ENCODE measurements around the gene COL4A1. TPM values are rescaled to one million over a fixed set of nuclear protein-coding genes. Genes with fewer than 3 reads are reported as not detected.

COL4A1 gene
- total RNA-seq, 2 experiments from 2014 or later, result 0.08 to 0.16 TPM

DNA sequence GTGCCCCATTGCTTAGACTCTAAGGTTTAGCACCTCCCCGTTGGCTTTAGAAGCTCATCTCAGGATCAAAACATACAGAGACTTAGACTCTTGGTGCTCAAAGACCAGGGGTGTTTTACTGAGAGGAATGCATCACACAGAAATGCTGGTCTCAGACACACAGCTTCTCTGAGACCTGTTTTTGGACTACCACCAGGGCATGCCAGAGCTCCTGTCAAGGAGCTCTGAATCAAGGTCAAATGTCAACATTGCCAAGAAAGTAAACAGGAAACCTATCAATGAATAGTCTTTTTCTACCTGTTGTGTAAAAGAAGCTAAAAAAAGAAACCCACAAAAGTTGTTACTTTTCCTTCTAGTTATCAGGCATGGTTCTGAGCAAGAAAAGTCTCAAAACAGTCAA is 149.2 kb downstream of the COL4A1 start:
- TF ChIP-seq, protein P1, sequence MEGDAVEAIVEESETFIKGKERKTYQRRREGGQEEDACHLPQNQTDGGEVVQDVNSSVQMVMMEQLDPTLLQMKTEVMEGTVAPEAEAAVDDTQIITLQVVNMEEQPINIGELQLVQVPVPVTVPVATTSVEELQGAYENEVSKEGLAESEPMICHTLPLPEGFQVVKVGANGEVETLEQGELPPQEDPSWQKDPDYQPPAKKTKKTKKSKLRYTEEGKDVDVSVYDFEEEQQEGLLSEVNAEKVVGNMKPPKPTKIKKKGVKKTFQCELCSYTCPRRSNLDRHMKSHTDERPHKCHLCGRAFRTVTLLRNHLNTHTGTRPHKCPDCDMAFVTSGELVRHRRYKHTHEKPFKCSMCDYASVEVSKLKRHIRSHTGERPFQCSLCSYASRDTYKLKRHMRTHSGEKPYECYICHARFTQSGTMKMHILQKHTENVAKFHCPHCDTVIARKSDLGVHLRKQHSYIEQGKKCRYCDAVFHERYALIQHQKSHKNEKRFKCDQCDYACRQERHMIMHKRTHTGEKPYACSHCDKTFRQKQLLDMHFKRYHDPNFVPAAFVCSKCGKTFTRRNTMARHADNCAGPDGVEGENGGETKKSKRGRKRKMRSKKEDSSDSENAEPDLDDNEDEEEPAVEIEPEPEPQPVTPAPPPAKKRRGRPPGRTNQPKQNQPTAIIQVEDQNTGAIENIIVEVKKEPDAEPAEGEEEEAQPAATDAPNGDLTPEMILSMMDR (IDR thresholded peaks at IDR 0.05), result no peak
- POLR2A ChIA-PET, result no interaction called here
- Histone ChIP-seq H3K36me3 (ENCODE audit: insufficient read depth, low read length) (no peaks in the 10 kb centered on the region), H3K27me3 (ENCODE audit: control insufficient read depth in 1 of 2, insufficient read depth in 2 of 2, low read length in 2 of 2) (no peaks in the 10 kb centered on the region), H3K27ac (ENCODE audit: low read depth in 1 of 2, low read length in 2 of 2) (no peak overlapping the region), H3K4me3 (ENCODE audit: low read length) (no peak overlapping the region), H3K9me3 (ENCODE audit: control insufficient read depth in 1 of 2, insufficient read depth in 1 of 2, low read length in 2 of 2) (peaks cover 0 to 13% of the 10 kb centered on the region in 2 experiments), H3K4me1 (ENCODE audit: insufficient read depth, low read length) (no peaks in the 10 kb centered on the region)
- peaks cover 2% of the 10 kb centered on the region for H3K9me3 Mint-ChIP-seq
- CTCF ChIA-PET, result no interaction called here
- peaks cover 9% of the 10 kb centered on the region for H3K4me1 Mint-ChIP-seq (ENCODE audit: low read depth)
- ATAC-seq (ENCODE audit: poor library complexity) (no peak), DNase-seq (no peak)
- no peak overlapping the region for H3K27ac Mint-ChIP-seq
- H3K27me3 Mint-ChIP-seq, result no peaks in the 10 kb centered on the region
- no peaks in the 10 kb centered on the region for H3K36me3 Mint-ChIP-seq (ENCODE audit: low read depth)
- intact Hi-C loops (cut with DNase I, micrococcal nuclease), result no loop called here
- H3K4me3 Mint-ChIP-seq, result no peak overlapping the region

DNA sequence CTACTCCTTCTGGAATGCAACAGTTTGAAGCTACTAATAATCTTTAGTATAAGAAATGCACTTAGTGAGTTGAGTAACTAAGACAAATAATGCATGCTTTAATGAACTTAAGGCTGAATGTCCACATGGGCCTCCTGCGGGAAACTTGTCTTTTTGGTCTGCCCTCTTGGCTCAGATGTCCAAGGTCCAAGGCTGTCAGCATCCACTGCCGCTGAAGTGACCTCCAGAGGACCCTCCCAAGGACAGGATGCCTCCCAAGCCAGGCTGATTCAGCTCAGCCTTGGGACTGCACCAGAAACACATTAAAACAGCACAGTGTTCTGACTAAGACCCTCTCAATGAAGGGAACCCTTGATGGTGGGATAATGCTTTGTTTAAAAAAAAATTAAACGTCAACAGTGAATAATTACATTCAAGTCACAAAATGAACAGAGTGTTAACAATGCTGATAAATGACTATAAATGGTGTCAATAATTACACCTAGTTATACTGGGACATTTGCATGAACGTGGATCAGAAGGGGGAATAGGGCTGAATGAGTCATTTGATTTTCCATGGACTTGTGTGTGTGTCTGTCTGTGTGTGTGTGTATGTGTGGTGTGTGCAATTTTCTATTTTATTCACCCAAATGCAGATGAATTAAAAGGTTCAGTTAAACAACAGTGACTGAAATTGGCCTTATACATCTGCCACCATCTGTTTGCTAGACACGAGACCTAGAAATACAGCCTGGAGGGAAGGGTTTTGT is 150.5 kb downstream of the COL4A1 start:
- Histone ChIP-seq H3K4me3 (ENCODE audit: low read length) (no peak overlapping the region), H3K9me3 (ENCODE audit: control insufficient read depth in 1 of 2, insufficient read depth in 1 of 2, low read length in 2 of 2) (peaks cover 0 to 18% of the 10 kb centered on the region in 2 experiments), H3K36me3 (ENCODE audit: insufficient read depth, low read length) (no peaks in the 10 kb centered on the region), H3K27me3 (ENCODE audit: control insufficient read depth in 1 of 2, insufficient read depth in 2 of 2, low read length in 2 of 2) (no peaks in the 10 kb centered on the region), H3K4me1 (ENCODE audit: insufficient read depth, low read length) (no peaks in the 10 kb centered on the region), H3K27ac (ENCODE audit: low read depth in 1 of 2, low read length in 2 of 2) (no peak overlapping the region)
- CTCF ChIA-PET, result no interaction called here
- ATAC-seq (ENCODE audit: poor library complexity), result no peak
- Mint-ChIP-seq H3K27me3 (no peaks in the 10 kb centered on the region), H3K27ac (no peak overlapping the region), H3K4me1 (ENCODE audit: low read depth) (peaks cover 9% of the 10 kb centered on the region), H3K4me3 (no peak overlapping the region), H3K36me3 (ENCODE audit: low read depth) (no peaks in the 10 kb centered on the region), H3K9me3 (peaks cover 2% of the 10 kb centered on the region)
- TF ChIP-seq, protein P1 (IDR thresholded peaks at IDR 0.05), result no peak
- POLR2A ChIA-PET, result no interaction called here
- DNase-seq, result no peak
- intact Hi-C loops (cut with DNase I, micrococcal nuclease), result no loop called here

DNA sequence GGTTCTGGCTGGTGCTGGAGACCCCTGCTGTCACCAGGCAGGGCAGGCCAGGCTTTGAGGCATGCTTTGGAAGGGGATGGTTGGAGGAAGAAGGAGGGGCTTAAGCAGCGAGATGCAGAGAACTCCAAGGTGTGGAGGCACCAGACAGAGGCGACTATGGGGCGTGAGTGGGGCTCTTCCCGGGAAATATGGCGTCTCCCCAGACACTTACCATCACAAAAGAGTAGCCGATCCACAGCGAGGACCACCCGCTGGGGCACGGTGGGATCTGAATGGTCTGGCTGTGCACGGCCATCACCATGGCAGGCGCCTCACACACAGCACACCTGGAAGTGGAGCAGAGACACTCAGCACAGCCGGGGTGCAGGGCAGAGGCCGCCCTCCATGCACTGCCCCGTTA is 151.9 kb downstream of the COL4A1 start:
- Mint-ChIP-seq H3K4me1 (ENCODE audit: low read depth) (peaks cover 9% of the 10 kb centered on the region), H3K36me3 (ENCODE audit: low read depth) (no peaks in the 10 kb centered on the region), H3K27ac (no peak overlapping the region), H3K9me3 (peaks cover 2% of the 10 kb centered on the region), H3K27me3 (no peaks in the 10 kb centered on the region), H3K4me3 (no peak overlapping the region)
- DNase-seq, result no peak
- POLR2A ChIA-PET, result no interaction called here
- no peaks in the 10 kb centered on the region for H3K4me1 ChIP-seq (ENCODE audit: insufficient read depth, low read length)
- no peaks in the 10 kb centered on the region for H3K27me3 ChIP-seq (ENCODE audit: control insufficient read depth in 1 of 2, insufficient read depth in 2 of 2, low read length in 2 of 2)
- H3K9me3 ChIP-seq (ENCODE audit: control insufficient read depth in 1 of 2, insufficient read depth in 1 of 2, low read length in 2 of 2), result peaks cover 0 to 18% of the 10 kb centered on the region in 2 experiments
- no peak overlapping the region for H3K4me3 ChIP-seq (ENCODE audit: low read length)
- ATAC-seq (ENCODE audit: poor library complexity), result no peak
- H3K27ac ChIP-seq (ENCODE audit: low read depth in 1 of 2, low read length in 2 of 2), result no peak overlapping the region
- CTCF ChIA-PET, result no interaction called here
- TF ChIP-seq, protein P1 (IDR thresholded peaks at IDR 0.05), result no peak
- no peaks in the 10 kb centered on the region for H3K36me3 ChIP-seq (ENCODE audit: insufficient read depth, low read length)
- intact Hi-C loops (cut with DNase I, micrococcal nuclease), result no loop called here

Measured in CD4-positive, alpha-beta T cell (primary cell).